Transverse colon (tissue), 4 donors: ENCODE measurements around the gene VSIG8. TPM values are rescaled to one million over a fixed set of nuclear protein-coding genes. Genes with fewer than 3 reads are reported as not detected.

Experiments used
- DNase-seq: peaks from one replicate; pipeline ENCODE4 v3.0.0-alpha.2; 2019
- H3K27ac ChIP-seq, 4 donors: fragments of 200-600 bp; sonication (generic); 2 replicates each; pipeline ENCODE4 v1.5.1; 2016 to 2018; ENCODE audit warnings: inconsistent platforms in 4 of 4
- H3K27me3 ChIP-seq: fragments of 200-600 bp; sonication (generic); 2 replicates; pipeline ENCODE4 v1.5.1; 2017; ENCODE audit warnings: inconsistent platforms
- H3K36me3 ChIP-seq, 4 donors: fragments of 200-600 bp; sonication (generic); 2 replicates each; pipeline ENCODE4 v1.5.1; 2017 to 2019; ENCODE audit warnings: inconsistent platforms in 4 of 4
- H3K4me1 ChIP-seq, 4 donors: fragments of 200-600 bp; sonication (generic); 2 replicates each; pipeline ENCODE4 v1.5.1; 2017 to 2020; ENCODE audit warnings: inconsistent platforms in 4 of 4
- H3K4me3 ChIP-seq, 4 donors: fragments of 200-600 bp; sonication (generic); 1 replicate in 1 of 4; 2 replicates in 3 of 4; pipeline versions ENCODE4 v1.5.1 to v1.6.1; 2017 to 2019; ENCODE audit warnings: inconsistent platforms in 4 of 4
- H3K9me3 ChIP-seq, 2 donors: fragments of 200-600 bp; sonication (generic); 2 replicates each; pipeline ENCODE4 v1.5.1; 2017 to 2019; ENCODE audit warnings: inconsistent platforms in 2 of 2
- CTCF ChIP-seq, 5 experiments: fragments of 200-600 bp in 3 of 5; fragments of 450-650 bp in 2 of 5; sonication (generic) in 3 of 5; IDR thresholded peaks; 1 replicate in 2 of 5; 2 replicates in 3 of 5; pipeline ENCODE4 v1.5.1; 2016 to 2017; ENCODE audit warnings: antibody characterized with exemption in 5 of 5, inconsistent platforms in 3 of 5, mild to moderate bottlenecking in 2 of 5, moderate library complexity in 1 of 5
- EP300 ChIP-seq: sonication (generic); formaldehyde crosslinking; IDR thresholded peaks from one replicate; pipeline ENCODE4 v1.6.1; 2017; ENCODE audit warnings: antibody characterized with exemption, low read depth
- POLR2A ChIP-seq: fragments of 450-650 bp; IDR thresholded peaks from one replicate; pipeline ENCODE4 v1.6.1; 2016; ENCODE audit warnings: antibody characterized with exemption, mild to moderate bottlenecking, moderate library complexity
- POLR2AphosphoS5 ChIP-seq, 3 donors: sonication (generic); formaldehyde crosslinking; IDR thresholded peaks; one replicate each; pipeline ENCODE4 v1.6.1; 2016; ENCODE audit warnings: antibody characterized with exemption in 3 of 3
- WGBS, 2 donors: methylation state at CpG; one replicate each; pipeline ENCODE4 v1.1.5; 2018; ENCODE audit warnings: low coverage in 1 of 2; 5-methylcytosine and 5-hydroxymethylcytosine counted together
- in situ Hi-C, 4 donors: fragments of 200-750 bp; cut with MboI; loops; one replicate each; pipeline versions ENCODE4 v1.15.0 to v1.15.1; 2017; ENCODE audit warnings: low sequenced_read_pairs in 3 of 4, low pct_ligation_motif_present in 1 of 4, low pct_unique_long_range_greater_than_20kb in 1 of 4
- intact Hi-C: fragments of 100-400 bp; cut with DNase I; formaldehyde crosslinking; loops from one replicate; pipeline ENCODE4 v1.15.1; 2023; ENCODE audit warnings: low total_unique reads
- small RNA-seq, 4 donors: library from RNA; depleted of rRNA; stranded (forward); fragments of <200 nt; gene quantifications; one replicate each; pipeline ENCODE3, GENCODE V24; 2016
- total RNA-seq, 4 donors: library from RNA; depleted of rRNA; stranded (reverse); fragments of >200 nt; gene quantifications; one replicate each; pipeline ENCODE4 v1.1.0, GENCODE V29; 2016

VSIG8 gene
- total RNA-seq, 4 donors from 2014 or later = not detected

DNA sequence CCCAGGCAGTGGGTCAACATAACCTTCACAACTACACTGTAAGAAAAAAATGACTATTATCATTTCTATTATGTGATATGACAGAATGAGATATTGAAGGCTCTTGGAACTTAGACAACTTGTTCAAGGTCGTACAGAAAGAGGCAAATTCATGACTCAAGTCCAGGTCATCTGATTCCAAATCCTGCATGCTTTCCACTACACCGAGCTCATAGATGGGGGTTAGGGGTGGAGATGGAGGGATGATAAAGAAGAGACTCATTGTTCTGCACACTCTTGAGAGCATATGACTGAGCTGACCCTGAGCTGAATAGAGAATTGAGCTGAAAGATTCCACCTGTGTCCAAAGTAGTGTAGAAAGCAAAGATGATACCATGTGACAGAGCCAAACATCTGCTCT lies 57.5 kb downstream of the VSIG8 start:
- 75 to 88% methylated on average over 2 of the region's 2 CpGs for WGBS, 2 donors
- intact Hi-C loops (no loop called here), in situ Hi-C loops (no loop called here)
- no peaks in the 10 kb centered on the region for H3K36me3 ChIP-seq
- no peak overlapping the region for H3K27ac ChIP-seq
- no peak for DNase-seq
- H3K9me3 ChIP-seq = no peaks in the 10 kb centered on the region
- TF ChIP-seq POLR2A = no peak
- TF ChIP-seq POLR2AphosphoS5 (IDR thresholded peaks at IDR 0.05) = no peak
- no peak for TF ChIP-seq CTCF (IDR thresholded peaks at IDR 0.05)
- TF ChIP-seq EP300 = no peak
- H3K4me1 ChIP-seq = no peaks in the 10 kb centered on the region
- H3K4me3 ChIP-seq = no peak overlapping the region
- no peaks in the 10 kb centered on the region for H3K27me3 ChIP-seq

Small RNA genes within 50 kb of the gene (small RNA-seq; reads per million reads assigned to genes)
- gene MIR4259 = 0 reads per million in 4 donors
- 0 reads per million in 4 donors for gene RF00570

Other genes with a start within 250 kb of the VSIG8 start
- gene CRP, start 148.1 kb downstream of the VSIG8 start, total RNA-seq = not detected
- gene DUSP23, start 81.7 kb downstream of the VSIG8 start, total RNA-seq = 10 to 100 TPM in 3 of 4 donors, 1 to 10 TPM in 1; 9.7 to 96.4 (median 72.3) TPM
- 1 to 10 TPM in 1 of 4 donors, under 1 TPM in 1, not detected in 2; 0.55 to 1.4 TPM for gene FCRL6, start 60.3 kb downstream of the VSIG8 start, total RNA-seq
- gene SLAMF8, start 35.8 kb downstream of the VSIG8 start, total RNA-seq = 1 to 10 TPM in 3 of 4 donors, under 1 TPM in 1; 0.37 to 7.1 (median 2.3) TPM
- gene CFAP45, start 37.5 kb upstream of the VSIG8 start, total RNA-seq = under 1 TPM in 1 of 4 donors, not detected in 3; 0.32 TPM
- gene TAGLN2, start 62.9 kb upstream of the VSIG8 start, total RNA-seq = 100 to 1,000 TPM in 3 of 4 donors, 10 to 100 TPM in 1; 65.1 to 235 (median 168) TPM
- gene IGSF9, start 83.0 kb upstream of the VSIG8 start, total RNA-seq = 100 to 1,000 TPM in 1 of 4 donors, 10 to 100 TPM in 3; 40.7 to 137 (median 81.3) TPM
- under 1 TPM in 1 of 4 donors, not detected in 3; 0.64 TPM for gene SLAMF9, start 91.6 kb upstream of the VSIG8 start, total RNA-seq
- 1 to 10 TPM; 3.2 to 8.2 (median 4.9) TPM for gene PIGM, start 169.3 kb upstream of the VSIG8 start, total RNA-seq
- not detected for gene KCNJ10, start 207.5 kb upstream of the VSIG8 start, total RNA-seq
- under 1 TPM in 1 of 4 donors, not detected in 3; 0.27 TPM for gene KCNJ9, start 218.9 kb upstream of the VSIG8 start, total RNA-seq
- 10 to 100 TPM; 35.9 to 89.0 (median 49.5) TPM for gene IGSF8, start 236.0 kb upstream of the VSIG8 start, total RNA-seq